Tibial nerve (tissue), 4 donors: Measurements from ENCODE around the gene ARHGAP1. TPM values are rescaled to one million over a fixed set of nuclear protein-coding genes. Genes with fewer than 3 reads are reported as not detected.

Experiments
- DNase-seq, 2 donors: peaks; one replicate each; pipeline ENCODE4 v3.0.0-alpha.2; 2019; ENCODE audit warnings: low spot score in 2 of 2
- H3K27ac ChIP-seq, 4 donors: fragments of 200-600 bp; sonication (generic) in 3 of 4; one replicate each; pipeline ENCODE4 v1.5.1; 2017 to 2019; ENCODE audit warnings: mild to moderate bottlenecking in 1 of 4
- H3K27me3 ChIP-seq, 2 donors: fragments of 200-600 bp; sonication (generic) in 1 of 2; one replicate each; pipeline versions ENCODE4 v1.5.1 to v1.6.0; 2017 to 2019
- H3K36me3 ChIP-seq, 3 donors: fragments of 200-600 bp; sonication (generic); one replicate each; pipeline ENCODE4 v1.5.1; 2018 to 2019
- H3K4me1 ChIP-seq, 4 donors: fragments of 200-600 bp; sonication (generic) in 3 of 4; one replicate each; pipeline ENCODE4 v1.5.1; 2017 to 2019
- H3K4me3 ChIP-seq, 4 donors: fragments of 200-600 bp; sonication (generic) in 3 of 4; one replicate each; pipeline ENCODE4 v1.5.1; 2017 to 2019; ENCODE audit warnings: mild to moderate bottlenecking in 1 of 4, moderate library complexity in 1 of 4
- H3K9me3 ChIP-seq, 4 donors: fragments of 200-600 bp; sonication (generic) in 3 of 4; one replicate each; pipeline ENCODE4 v1.5.1; 2017 to 2019
- CTCF ChIP-seq, 5 experiments: fragments of 200-600 bp in 3 of 5; fragments of 450-650 bp in 2 of 5; sonication (generic) in 3 of 5; IDR thresholded peaks; one replicate each; pipeline ENCODE4 v1.5.1; 2016 to 2019; ENCODE audit warnings: antibody characterized with exemption in 5 of 5, mild to moderate bottlenecking in 3 of 5, moderate library complexity in 2 of 5
- EP300 ChIP-seq, 2 donors: sonication (generic); formaldehyde crosslinking; IDR thresholded peaks; one replicate each; pipeline ENCODE4 v1.6.1; 2017; ENCODE audit warnings: antibody characterized with exemption in 2 of 2, mild to moderate bottlenecking in 1 of 2
- POLR2A ChIP-seq, 2 donors: fragments of 450-650 bp; IDR thresholded peaks; one replicate each; pipeline ENCODE4 v1.6.1; 2017; ENCODE audit warnings: antibody characterized with exemption in 2 of 2, mild to moderate bottlenecking in 2 of 2, moderate library complexity in 2 of 2
- WGBS, 2 donors: methylation state at CpG; one replicate each; pipeline ENCODE4 v1.1.5; 2018; 5-methylcytosine and 5-hydroxymethylcytosine counted together
- total RNA-seq, 4 donors: library from RNA; depleted of rRNA; stranded (reverse); fragments of >200 nt; gene quantifications; one replicate each; pipeline ENCODE4 v1.1.0, GENCODE V29; 2016

Gene ARHGAP1
- 10 to 100 TPM; 47.9 to 83.0 (median 59.8) TPM for total RNA-seq

GRCh38 chr11:46700241-46701077 is at the start of gene ARHGAP1, which contains the start of gene ZNF408:
Gene ARHGAP1, minus strand, starts transcription at chr11:46700619. Its CDS starts 4,512 bp downstream, at chr11:46696107.
Gene ZNF408, plus strand, starts transcription at chr11:46701031. Its CDS starts 17 bp downstream, at chr11:46701048.
- Histone ChIP-seq H3K27me3 (no peaks in the 10 kb centered on the region), H3K4me3 (peak within 1 kb of the TSS; percentile 77 to 92 (median 86)), H3K27ac (peak within 1 kb of the TSS; percentile 80 to 94 (median 92)), H3K4me1 (peaks cover 0 to 64% (median 45%) of the 10 kb centered on the region in 4 donors), H3K36me3 (peaks cover 3 to 51% (median 28%) of the 10 kb centered on the region in 3 donors), H3K9me3 (no peaks in the 10 kb centered on the region)
- DNase-seq, result peak; percentile 99 to 100
- 0 to 1% methylated on average over 44 of the region's 44 CpGs for WGBS, 2 donors
- TF ChIP-seq CTCF (IDR thresholded peaks at IDR 0.05) (peak in 2 of 5 experiments; percentile 27 to 48), EP300 (IDR thresholded peaks at IDR 0.05) (peak; percentile 90 to 91), POLR2A (IDR thresholded peaks at IDR 0.05) (peak; percentile 7 to 58)

DNA sequence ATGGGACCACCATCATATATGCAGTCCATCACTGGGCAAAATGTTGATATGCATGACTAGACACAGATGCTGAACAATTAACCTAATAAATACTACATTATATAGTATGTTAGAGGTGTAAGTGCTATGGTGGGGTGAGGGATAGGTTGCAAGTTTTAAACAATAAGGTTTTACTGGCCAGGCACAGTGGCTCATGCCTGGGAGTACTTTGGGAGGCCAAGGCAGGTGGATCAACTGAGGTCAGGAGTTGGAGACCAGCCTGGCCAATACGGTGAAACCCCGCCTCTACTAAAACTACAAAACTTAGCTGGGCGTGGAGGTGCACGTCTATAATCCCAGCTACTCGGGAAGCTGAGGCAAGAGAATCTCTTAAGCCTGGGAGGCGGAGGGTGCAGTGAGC is 46.7 kb upstream of the ARHGAP1 start:
- no peaks in the 10 kb centered on the region for H3K27me3 ChIP-seq
- H3K9me3 ChIP-seq, result no peaks in the 10 kb centered on the region
- DNase-seq, result no peak
- TF ChIP-seq POLR2A (IDR thresholded peaks at IDR 0.05) (no peak), EP300 (IDR thresholded peaks at IDR 0.05) (no peak), CTCF (IDR thresholded peaks at IDR 0.05) (no peak)
- H3K4me1 ChIP-seq, result no peaks in the 10 kb centered on the region
- H3K36me3 ChIP-seq, result peaks cover 0 to 97% (median 12%) of the 10 kb centered on the region in 3 donors
- H3K27ac ChIP-seq, result no peak overlapping the region
- no peak overlapping the region for H3K4me3 ChIP-seq
- WGBS, 2 donors, result 93 to 94% methylated on average over 6 of the region's 6 CpGs

- H3K9me3 ChIP-seq, result no peaks in the 10 kb centered on the region
- no peak overlapping the region for H3K27ac ChIP-seq
- H3K4me1 ChIP-seq, result peaks cover 0 to 4% (median 0%) of the 10 kb centered on the region in 4 donors
- no peak for DNase-seq
- H3K27me3 ChIP-seq, result no peaks in the 10 kb centered on the region
- no peak overlapping the region for H3K4me3 ChIP-seq
- peaks cover 0 to 100% (median 10%) of the 10 kb centered on the region in 3 donors for H3K36me3 ChIP-seq
- WGBS, 2 donors, result 89 to 97% methylated on average over 3 of the region's 3 CpGs
- no peak for TF ChIP-seq CTCF (IDR thresholded peaks at IDR 0.05)
- no peak for TF ChIP-seq POLR2A (IDR thresholded peaks at IDR 0.05)
- no peak for TF ChIP-seq EP300 (IDR thresholded peaks at IDR 0.05)
These were observed 45.6 kb upstream of the ARHGAP1 start for GRCh38 chr11:46745995-46746394.

DNA sequence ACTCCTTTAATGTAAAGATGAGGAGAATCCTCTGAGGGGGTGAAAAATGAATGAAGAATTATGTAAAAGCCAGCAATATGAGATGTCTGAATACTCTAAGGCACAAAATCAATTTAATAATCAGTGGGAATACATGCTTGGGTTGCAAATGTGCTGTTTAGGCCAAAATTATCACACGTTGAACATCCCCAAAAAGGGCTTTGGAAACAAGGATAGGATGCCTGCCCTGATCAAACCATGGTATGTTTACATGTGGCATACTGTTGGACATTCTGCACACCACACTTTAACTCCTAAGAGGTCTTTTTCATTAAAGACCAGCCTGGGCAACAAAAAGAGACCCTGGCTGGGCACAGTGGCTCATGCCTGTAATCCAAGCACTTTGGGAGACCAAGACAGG is 44.9 kb upstream of the ARHGAP1 start:
- Histone ChIP-seq H3K4me1 (peaks cover 0 to 4% (median 0%) of the 10 kb centered on the region in 4 donors), H3K36me3 (peaks cover 0 to 100% (median 6%) of the 10 kb centered on the region in 3 donors), H3K9me3 (no peaks in the 10 kb centered on the region), H3K27ac (no peak overlapping the region), H3K27me3 (no peaks in the 10 kb centered on the region), H3K4me3 (no peak overlapping the region)
- DNase-seq, result no peak
- WGBS, 2 donors, result 64 to 78% methylated on average over 1 of the region's 1 CpG
- TF ChIP-seq POLR2A (IDR thresholded peaks at IDR 0.05), result no peak
- TF ChIP-seq CTCF (IDR thresholded peaks at IDR 0.05), result no peak
- no peak for TF ChIP-seq EP300 (IDR thresholded peaks at IDR 0.05)
